ENCODE measurements around the gene DCBLD2.
"Not testable (repeated sequence)": the region's sequence is repeated elsewhere in the genome, so short reads cannot be mapped to it uniquely, and the experiment has no call there.

DNA sequence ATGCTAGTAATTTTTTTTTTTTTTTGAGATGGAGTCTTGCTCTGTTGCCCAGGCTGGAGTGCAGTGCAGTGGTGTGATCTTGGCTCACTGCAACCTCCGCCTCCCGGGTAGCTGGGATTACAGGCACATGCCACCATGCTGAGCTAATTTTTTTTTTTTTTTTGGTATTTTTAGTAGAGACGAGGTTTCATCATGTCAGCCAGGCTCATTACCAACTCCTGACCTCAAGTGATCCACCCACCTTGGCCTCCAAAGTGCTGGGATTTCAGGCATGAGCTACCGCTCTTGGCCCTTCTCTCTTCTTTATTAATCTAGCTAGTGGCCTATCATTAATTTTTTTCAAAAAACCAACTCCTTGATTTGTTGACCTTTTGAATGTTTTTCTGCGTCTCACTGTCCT, 70.4 kb downstream of the DCBLD2 start:
- TF ChIP-seq, protein P1, sequence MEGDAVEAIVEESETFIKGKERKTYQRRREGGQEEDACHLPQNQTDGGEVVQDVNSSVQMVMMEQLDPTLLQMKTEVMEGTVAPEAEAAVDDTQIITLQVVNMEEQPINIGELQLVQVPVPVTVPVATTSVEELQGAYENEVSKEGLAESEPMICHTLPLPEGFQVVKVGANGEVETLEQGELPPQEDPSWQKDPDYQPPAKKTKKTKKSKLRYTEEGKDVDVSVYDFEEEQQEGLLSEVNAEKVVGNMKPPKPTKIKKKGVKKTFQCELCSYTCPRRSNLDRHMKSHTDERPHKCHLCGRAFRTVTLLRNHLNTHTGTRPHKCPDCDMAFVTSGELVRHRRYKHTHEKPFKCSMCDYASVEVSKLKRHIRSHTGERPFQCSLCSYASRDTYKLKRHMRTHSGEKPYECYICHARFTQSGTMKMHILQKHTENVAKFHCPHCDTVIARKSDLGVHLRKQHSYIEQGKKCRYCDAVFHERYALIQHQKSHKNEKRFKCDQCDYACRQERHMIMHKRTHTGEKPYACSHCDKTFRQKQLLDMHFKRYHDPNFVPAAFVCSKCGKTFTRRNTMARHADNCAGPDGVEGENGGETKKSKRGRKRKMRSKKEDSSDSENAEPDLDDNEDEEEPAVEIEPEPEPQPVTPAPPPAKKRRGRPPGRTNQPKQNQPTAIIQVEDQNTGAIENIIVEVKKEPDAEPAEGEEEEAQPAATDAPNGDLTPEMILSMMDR (IDR thresholded peaks at IDR 0.05; ENCODE audit: low read depth, low read length) = not testable (repeated sequence)
- not testable (repeated sequence) for TF ChIP-seq EZH2phosphoT487 (IDR thresholded peaks at IDR 0.05; ENCODE audit: low read depth)

Data from OCI-LY3 (cell line).